HG02798 (cell line): ENCODE data around the gene CGNL1.

ENCODE experiments used
- ATAC-seq: cut with Tn5 transposase; IDR thresholded peaks from one replicate; pipeline ENCODE4 v1.9.1; 2021; ENCODE audit warnings: mild to moderate bottlenecking; ENCODE audit not compliant: unreplicated experiment, poor library complexity

The CGNL1 gene

GRCh38 chr15:57445872-57446271 lies 69.6 kb downstream of the CGNL1 start:
- ATAC-seq: no peak

GRCh38 chr15:57446393-57446792 lies 70.1 kb downstream of the CGNL1 start:
- ATAC-seq: no peak

- ATAC-seq: no peak
These were observed 75.2 kb downstream of the CGNL1 start for GRCh38 chr15:57451555-57451954.

GRCh38 chr15:57452090-57452754 lies 75.9 kb downstream of the CGNL1 start:
- ATAC-seq: no peak

GRCh38 chr15:57455929-57456328 lies 79.6 kb downstream of the CGNL1 start:
- no peak for ATAC-seq

GRCh38 chr15:57456559-57456958 lies 80.3 kb downstream of the CGNL1 start:
- no peak for ATAC-seq

- ATAC-seq: no peak
These were observed 81.4 kb downstream of the CGNL1 start for GRCh38 chr15:57457726-57458125.

- no peak for ATAC-seq
These were observed 82.1 kb downstream of the CGNL1 start for GRCh38 chr15:57458356-57458781.

- no peak for ATAC-seq
These were observed 84.0 kb downstream of the CGNL1 start for GRCh38 chr15:57460208-57460816.

GRCh38 chr15:57461541-57461940 lies 85.2 kb downstream of the CGNL1 start:
- no peak for ATAC-seq

- no peak for ATAC-seq
These were observed 86.1 kb downstream of the CGNL1 start for GRCh38 chr15:57462381-57462780.

- ATAC-seq: no peak
These were observed 87.1 kb downstream of the CGNL1 start for GRCh38 chr15:57463360-57463759.

GRCh38 chr15:57464480-57464879 lies 88.2 kb downstream of the CGNL1 start:
- no peak for ATAC-seq

GRCh38 chr15:57468486-57468885 lies 92.2 kb downstream of the CGNL1 start:
- ATAC-seq: no peak

GRCh38 chr15:57470543-57470942 lies 94.2 kb downstream of the CGNL1 start:
- no peak for ATAC-seq

- ATAC-seq: no peak
These were observed 96.6 kb downstream of the CGNL1 start for GRCh38 chr15:57472861-57473260.

- peak; percentile 43 for ATAC-seq
These were observed 100.2 kb downstream of the CGNL1 start for GRCh38 chr15:57476533-57476975.

GRCh38 chr15:57477736-57478522 lies 101.6 kb downstream of the CGNL1 start:
- peak; percentile 68 for ATAC-seq

GRCh38 chr15:57479005-57479404 lies 102.7 kb downstream of the CGNL1 start:
- ATAC-seq: no peak

GRCh38 chr15:57481038-57481705 lies 104.9 kb downstream of the CGNL1 start:
- ATAC-seq: no peak

- no peak for ATAC-seq
These were observed 109.6 kb downstream of the CGNL1 start for GRCh38 chr15:57485869-57486268.
